Uterus (tissue), 2 donors: Measurements from ENCODE around the gene PTPRM.

Experiments used
- POLR2A ChIP-seq, 2 donors: fragments of 450-650 bp; IDR thresholded peaks; one replicate each; pipeline ENCODE4 v1.6.1; 2016; ENCODE audit warnings: antibody characterized with exemption in 2 of 2, mild to moderate bottlenecking in 1 of 2, moderate library complexity in 1 of 2
- TF ChIP-seq, protein P1 (sequence below), 4 experiments: fragments of 200-600 bp in 2 of 4; fragments of 450-650 bp in 2 of 4; sonication (generic) in 2 of 4; IDR thresholded peaks; one replicate each; pipeline ENCODE4 v1.5.1; 2016 to 2019; ENCODE audit warnings: antibody characterized with exemption in 4 of 4, mild to moderate bottlenecking in 2 of 4, moderate library complexity in 1 of 4

DNA sequence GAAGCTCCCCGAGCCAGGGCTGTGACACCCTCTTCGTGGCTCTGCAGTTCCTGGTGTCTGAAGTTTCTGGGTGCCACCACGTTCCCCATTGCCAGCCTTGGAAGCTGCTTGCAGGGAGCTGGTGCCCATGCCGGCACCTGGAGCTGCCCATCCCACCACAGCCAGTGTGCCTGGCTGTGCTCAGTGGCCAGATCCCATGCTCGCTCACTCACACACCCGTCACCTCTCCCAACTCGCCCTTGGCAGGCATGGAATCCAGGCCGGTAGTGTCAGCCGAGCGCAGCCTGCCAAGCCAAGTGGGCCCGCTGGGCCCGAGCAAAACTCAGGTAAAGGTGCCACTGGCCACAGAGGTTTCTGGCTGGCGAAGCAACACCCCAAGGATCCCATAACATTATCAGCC, 370.2 kb downstream of the PTPRM start:
- TF ChIP-seq, protein P1, sequence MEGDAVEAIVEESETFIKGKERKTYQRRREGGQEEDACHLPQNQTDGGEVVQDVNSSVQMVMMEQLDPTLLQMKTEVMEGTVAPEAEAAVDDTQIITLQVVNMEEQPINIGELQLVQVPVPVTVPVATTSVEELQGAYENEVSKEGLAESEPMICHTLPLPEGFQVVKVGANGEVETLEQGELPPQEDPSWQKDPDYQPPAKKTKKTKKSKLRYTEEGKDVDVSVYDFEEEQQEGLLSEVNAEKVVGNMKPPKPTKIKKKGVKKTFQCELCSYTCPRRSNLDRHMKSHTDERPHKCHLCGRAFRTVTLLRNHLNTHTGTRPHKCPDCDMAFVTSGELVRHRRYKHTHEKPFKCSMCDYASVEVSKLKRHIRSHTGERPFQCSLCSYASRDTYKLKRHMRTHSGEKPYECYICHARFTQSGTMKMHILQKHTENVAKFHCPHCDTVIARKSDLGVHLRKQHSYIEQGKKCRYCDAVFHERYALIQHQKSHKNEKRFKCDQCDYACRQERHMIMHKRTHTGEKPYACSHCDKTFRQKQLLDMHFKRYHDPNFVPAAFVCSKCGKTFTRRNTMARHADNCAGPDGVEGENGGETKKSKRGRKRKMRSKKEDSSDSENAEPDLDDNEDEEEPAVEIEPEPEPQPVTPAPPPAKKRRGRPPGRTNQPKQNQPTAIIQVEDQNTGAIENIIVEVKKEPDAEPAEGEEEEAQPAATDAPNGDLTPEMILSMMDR (IDR thresholded peaks at IDR 0.05) = no peak
- TF ChIP-seq POLR2A (IDR thresholded peaks at IDR 0.05) = no peak
